Mesendoderm (in vitro differentiated cells): ENCODE measurements around the gene CADPS.

Experiments
- DNase-seq: peaks from one replicate; pipeline ENCODE4 v3.0.0; 2013
- H2AK5ac ChIP-seq: 2 replicates; pipeline ENCODE4 v1.6.1; 2013; ENCODE audit warnings: low read length, inconsistent platforms
- H2BK120ac ChIP-seq: 2 replicates; pipeline ENCODE4 v1.6.1; 2013; ENCODE audit warnings: low read depth, mild to moderate bottlenecking, low read length, moderate library complexity, mixed read lengths
- H2BK15ac ChIP-seq: replicated peaks from 2 replicates; pipeline ENCODE4 v1.6.1; 2013; ENCODE audit warnings: low read depth, mild to moderate bottlenecking, moderate library complexity
- H2BK5ac ChIP-seq: 2 replicates; pipeline ENCODE4 v1.6.1; 2013; ENCODE audit warnings: low read length, inconsistent platforms
- H3K18ac ChIP-seq: 2 replicates; pipeline ENCODE4 v1.6.1; 2013; ENCODE audit warnings: mild to moderate bottlenecking, low read length, mixed read lengths
- H3K23ac ChIP-seq: one replicate; pipeline ENCODE4 v1.6.1; 2013; ENCODE audit warnings: low read length
- H3K27ac ChIP-seq: 2 replicates; pipeline ENCODE4 v1.5.1; 2013; ENCODE audit warnings: low read depth, mild to moderate bottlenecking, inconsistent platforms, low read length, moderate library complexity
- H3K27me3 ChIP-seq: 2 replicates; pipeline ENCODE4 v1.6.1; 2013; ENCODE audit warnings: low read length, control low read depth, mild to moderate bottlenecking, inconsistent platforms; ENCODE audit not compliant: insufficient read depth, poor library complexity
- H3K36me3 ChIP-seq: 2 replicates; pipeline ENCODE4 v1.6.1; 2013; ENCODE audit warnings: low read length, inconsistent platforms; ENCODE audit not compliant: control insufficient read depth, insufficient read depth
- H3K4ac ChIP-seq: one replicate; pipeline ENCODE4 v1.6.1; 2013; ENCODE audit warnings: low read depth, mild to moderate bottlenecking, low read length, moderate library complexity
- H3K4me1 ChIP-seq: 2 replicates; pipeline ENCODE4 v1.6.1; 2013; ENCODE audit warnings: low read depth, low read length, inconsistent platforms; ENCODE audit not compliant: control insufficient read depth
- H3K4me2 ChIP-seq: 2 replicates; pipeline ENCODE4 v1.6.1; 2013; ENCODE audit warnings: low read length
- H3K4me3 ChIP-seq: 2 replicates; pipeline ENCODE4 v1.5.1; 2013; ENCODE audit warnings: mild to moderate bottlenecking, low read length
- H3K56ac ChIP-seq: one replicate; pipeline ENCODE4 v1.6.1; 2013; ENCODE audit warnings: low read length
- H3K79me1 ChIP-seq: 2 replicates; pipeline ENCODE4 v1.6.1; 2013; ENCODE audit warnings: low read length, inconsistent platforms
- H3K79me2 ChIP-seq: 2 replicates; pipeline ENCODE4 v1.6.1; 2013; ENCODE audit warnings: mild to moderate bottlenecking, low read length; ENCODE audit not compliant: control insufficient read depth, insufficient read depth
- H3K9ac ChIP-seq: 2 replicates; pipeline ENCODE4 v1.6.1; 2013; ENCODE audit warnings: low read length, inconsistent platforms
- H4K5ac ChIP-seq: one replicate; pipeline ENCODE4 v1.6.1; 2013; ENCODE audit warnings: low read length
- H4K8ac ChIP-seq: one replicate; pipeline ENCODE4 v1.6.1; 2013; ENCODE audit warnings: low read depth, mild to moderate bottlenecking, control low read depth, low read length, moderate library complexity
- WGBS: extraction: QIAGEN DNeasy Blood & Tissue Kit; methylation state at CpG from one replicate; pipeline ENCODE4 v1.1.7; 2013; ENCODE audit warnings: low lambda C conversion rate, missing lambda C conversion rate; ENCODE audit not compliant: insufficient coverage; ENCODE audit errors: extremely low coverage; 5-methylcytosine and 5-hydroxymethylcytosine counted together

CADPS gene

DNA sequence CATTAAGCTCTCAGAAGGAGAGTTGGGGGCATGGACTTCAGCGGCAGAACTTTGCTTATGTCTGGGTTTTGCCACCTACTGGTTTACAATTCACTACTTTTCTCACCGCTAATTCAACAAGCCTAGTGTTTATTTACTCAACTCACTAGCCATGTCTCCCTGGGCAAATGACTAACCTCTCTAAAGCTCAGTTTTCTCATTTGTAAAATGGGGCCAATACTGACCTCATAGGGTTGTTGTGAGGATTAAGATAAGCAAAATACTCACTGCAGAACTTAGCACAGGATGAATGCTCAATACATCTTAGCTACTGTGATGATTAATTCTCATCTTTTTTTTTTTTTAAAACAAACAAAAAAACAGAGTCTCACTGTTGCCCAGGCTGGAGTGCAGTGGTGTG lies 106.3 kb downstream of the CADPS start:
- Histone ChIP-seq H3K27ac (no peak overlapping the region), H3K23ac (no peak overlapping the region), H2AK5ac (no peak overlapping the region), H2BK5ac (no peak overlapping the region), H3K27me3 (no peaks in the 10 kb centered on the region), H3K4ac (no peak overlapping the region), H3K36me3 (no peaks in the 10 kb centered on the region), H3K56ac (no peak overlapping the region), H3K79me2 (no peaks in the 10 kb centered on the region), H3K18ac (no peak overlapping the region), H2BK15ac (no peak overlapping the region), H4K5ac (no peak overlapping the region), H2BK120ac (no peak overlapping the region), H3K4me2 (no peak overlapping the region), H3K4me3 (no peak overlapping the region), H3K9ac (no peak overlapping the region), H4K8ac (no peak overlapping the region), H3K4me1 (no peaks in the 10 kb centered on the region), H3K79me1 (no peaks in the 10 kb centered on the region)
- no peak for DNase-seq
- WGBS: no CpG with 5 or more reads among the region's 2 CpGs

DNA sequence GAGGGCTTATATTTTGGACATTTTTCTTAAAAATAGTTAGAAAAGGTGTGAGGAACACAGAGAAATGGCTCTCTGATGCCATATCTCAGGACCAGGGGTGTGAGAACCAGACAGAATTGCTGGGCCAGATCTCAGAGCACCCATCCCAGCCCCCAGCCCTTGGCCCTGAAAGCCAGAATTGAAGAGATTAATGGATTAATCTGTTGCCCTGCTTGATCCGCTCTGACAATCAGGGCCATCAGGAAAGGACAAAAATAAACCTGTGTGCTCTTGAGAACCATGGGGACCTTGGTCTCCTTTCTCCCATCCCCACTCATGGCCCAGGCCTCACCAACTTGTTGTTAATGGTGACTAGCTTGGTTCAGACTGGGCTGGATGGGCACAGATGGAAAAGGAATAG lies 113.5 kb downstream of the CADPS start:
- DNase-seq: no peak
- Histone ChIP-seq H3K23ac (no peak overlapping the region), H2BK5ac (no peak overlapping the region), H4K8ac (no peak overlapping the region), H3K9ac (no peak overlapping the region), H2BK120ac (no peak overlapping the region), H3K4me1 (no peaks in the 10 kb centered on the region), H3K4me2 (no peak overlapping the region), H3K56ac (no peak overlapping the region), H2AK5ac (no peak overlapping the region), H4K5ac (no peak overlapping the region), H3K4me3 (no peak overlapping the region), H3K27me3 (no peaks in the 10 kb centered on the region), H3K79me1 (no peaks in the 10 kb centered on the region), H3K27ac (no peak overlapping the region), H3K79me2 (no peaks in the 10 kb centered on the region), H3K4ac (no peak overlapping the region), H3K18ac (no peak overlapping the region), H2BK15ac (no peak overlapping the region), H3K36me3 (no peaks in the 10 kb centered on the region)
- no CpG with 5 or more reads among the region's 1 CpG for WGBS

- H4K5ac ChIP-seq: no peak overlapping the region
- H3K4me3 ChIP-seq: no peak overlapping the region
- no peak overlapping the region for H2AK5ac ChIP-seq
- H2BK15ac ChIP-seq: no peak overlapping the region
- no peak overlapping the region for H2BK120ac ChIP-seq
- no peak overlapping the region for H3K27ac ChIP-seq
- H3K18ac ChIP-seq: no peak overlapping the region
- H3K23ac ChIP-seq: no peak overlapping the region
- no peak for DNase-seq
- no peak overlapping the region for H3K4me2 ChIP-seq
- no peaks in the 10 kb centered on the region for H3K79me1 ChIP-seq
- no peak overlapping the region for H3K56ac ChIP-seq
- no peaks in the 10 kb centered on the region for H3K79me2 ChIP-seq
- H3K36me3 ChIP-seq: no peaks in the 10 kb centered on the region
- no peak overlapping the region for H3K9ac ChIP-seq
- H3K27me3 ChIP-seq: no peaks in the 10 kb centered on the region
- H3K4me1 ChIP-seq: no peaks in the 10 kb centered on the region
- no peak overlapping the region for H4K8ac ChIP-seq
- no peak overlapping the region for H2BK5ac ChIP-seq
- H3K4ac ChIP-seq: no peak overlapping the region
Measured at GRCh38 chr3:62761311-62761710, 113.9 kb downstream of the CADPS start.

DNA sequence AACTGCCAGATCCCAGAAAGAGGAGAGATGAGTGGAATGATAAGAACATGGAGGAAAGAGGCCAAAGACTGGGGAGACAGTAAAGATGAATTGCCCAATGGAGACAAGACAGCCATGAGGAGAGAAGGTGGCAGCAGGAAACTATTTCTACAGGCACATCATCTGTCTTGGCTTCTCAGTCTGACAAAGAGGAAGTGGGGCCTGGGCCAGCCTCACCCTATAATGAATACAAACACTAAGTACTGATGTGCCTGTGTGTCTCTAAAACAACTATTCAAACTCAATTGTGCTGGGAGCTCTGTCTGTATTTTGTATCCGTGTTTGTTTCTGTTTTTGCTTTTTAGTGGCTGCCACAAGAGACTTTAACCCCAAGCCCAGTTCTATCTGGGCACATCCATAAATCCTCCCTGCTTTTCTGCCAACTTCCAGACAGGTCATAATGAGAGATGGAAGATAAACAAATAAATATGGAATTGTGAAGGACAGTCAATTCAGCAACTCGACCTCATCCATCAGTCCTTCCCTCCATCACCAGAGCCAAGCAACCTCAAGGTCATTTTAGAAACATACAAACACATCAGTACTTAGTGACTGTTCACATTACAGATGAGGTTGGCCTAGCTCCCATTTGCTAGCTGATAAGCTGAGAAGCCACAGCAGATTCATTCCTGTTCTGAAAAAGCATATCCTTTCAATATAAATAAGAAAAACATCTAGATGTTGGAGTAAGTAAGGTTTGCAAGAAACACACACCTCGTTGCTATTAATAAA lies 116.7 kb downstream of the CADPS start:
- Histone ChIP-seq H3K4me1 (no peaks in the 10 kb centered on the region), H3K79me1 (no peaks in the 10 kb centered on the region), H4K8ac (no peak overlapping the region), H2BK5ac (no peak overlapping the region), H3K4ac (no peak overlapping the region), H3K9ac (no peak overlapping the region), H3K79me2 (no peaks in the 10 kb centered on the region), H4K5ac (no peak overlapping the region), H3K36me3 (no peaks in the 10 kb centered on the region), H3K56ac (no peak overlapping the region), H3K4me2 (no peak overlapping the region), H3K23ac (no peak overlapping the region), H3K18ac (no peak overlapping the region), H2BK120ac (no peak overlapping the region), H3K27ac (no peak overlapping the region), H3K4me3 (no peak overlapping the region), H3K27me3 (no peaks in the 10 kb centered on the region), H2AK5ac (no peak overlapping the region), H2BK15ac (no peak overlapping the region)
- WGBS: no CpG with 5 or more reads among the region's 3 CpGs
- no peak for DNase-seq

- H3K9ac ChIP-seq: no peak overlapping the region
- no peaks in the 10 kb centered on the region for H3K79me1 ChIP-seq
- H3K4ac ChIP-seq: no peak overlapping the region
- no peak overlapping the region for H4K5ac ChIP-seq
- no peak overlapping the region for H3K4me2 ChIP-seq
- DNase-seq: no peak
- no peak overlapping the region for H3K23ac ChIP-seq
- H3K27me3 ChIP-seq: no peaks in the 10 kb centered on the region
- no peak overlapping the region for H2BK15ac ChIP-seq
- no peak overlapping the region for H3K27ac ChIP-seq
- H3K79me2 ChIP-seq: no peaks in the 10 kb centered on the region
- H3K18ac ChIP-seq: no peak overlapping the region
- no peaks in the 10 kb centered on the region for H3K36me3 ChIP-seq
- H3K4me1 ChIP-seq: no peaks in the 10 kb centered on the region
- no CpG with 5 or more reads among the region's 4 CpGs for WGBS
- no peak overlapping the region for H2BK120ac ChIP-seq
- no peak overlapping the region for H2AK5ac ChIP-seq
- no peak overlapping the region for H3K56ac ChIP-seq
- H3K4me3 ChIP-seq: no peak overlapping the region
- H2BK5ac ChIP-seq: no peak overlapping the region
- no peak overlapping the region for H4K8ac ChIP-seq
Measured at GRCh38 chr3:62757045-62757444, 118.2 kb downstream of the CADPS start.

- Histone ChIP-seq H4K5ac (no peak overlapping the region), H3K4me1 (no peaks in the 10 kb centered on the region), H2BK120ac (no peak overlapping the region), H3K56ac (no peak overlapping the region), H2BK5ac (no peak overlapping the region), H3K4me2 (no peak overlapping the region), H3K23ac (no peak overlapping the region), H3K18ac (no peak overlapping the region), H3K27ac (no peak overlapping the region), H2BK15ac (no peak overlapping the region), H2AK5ac (no peak overlapping the region), H3K36me3 (no peaks in the 10 kb centered on the region), H3K79me2 (no peaks in the 10 kb centered on the region), H3K27me3 (no peaks in the 10 kb centered on the region), H3K79me1 (no peaks in the 10 kb centered on the region), H3K9ac (no peak overlapping the region), H3K4ac (no peak overlapping the region), H3K4me3 (no peak overlapping the region), H4K8ac (no peak overlapping the region)
- no peak for DNase-seq
- no CpG with 5 or more reads among the region's 8 CpGs for WGBS
Measured at GRCh38 chr3:62755285-62755684, 119.9 kb downstream of the CADPS start.
